Epithelial cell of proximal tubule (primary cell): ENCODE results near the gene ELF2. TPM values are rescaled to one million over a fixed set of nuclear protein-coding genes. Genes with fewer than 3 reads are reported as not detected.

Experiments
- DNase-seq: peaks from one replicate; pipeline ENCODE4 v3.0.0-alpha.2; 2011; ENCODE audit warnings: low read depth
- H3K4me3 ChIP-seq: 2 replicates; pipeline ENCODE4 v1.5.1; 2011; ENCODE audit warnings: low read depth, mild to moderate bottlenecking, low read length
- CTCF ChIP-seq: conservative IDR thresholded peaks from 2 replicates; pipeline ENCODE4 v1.5.1; 2012; ENCODE audit warnings: low read depth, mild to moderate bottlenecking, low read length
- total RNA-seq: library from RNA; depleted of rRNA; stranded (reverse); fragments of >200 nt; gene quantifications from 2 replicates; pipeline ENCODE4 v1.2.3, GENCODE V29; 2015

ELF2 gene
- total RNA-seq, 1 donor from 2014 or later: 24.1 TPM

- DNase-seq: no peak
- no peak for TF ChIP-seq CTCF
- H3K4me3 ChIP-seq: no peak overlapping the region
These were observed 35.9 kb upstream of the ELF2 start for GRCh38 chr4:139212900-139213299.

GRCh38 chr4:139210486-139210885 is 33.5 kb upstream of the ELF2 start:
- TF ChIP-seq CTCF: no peak
- DNase-seq: no peak
- no peak overlapping the region for H3K4me3 ChIP-seq

GRCh38 chr4:139209470-139210063 is 32.5 kb upstream of the ELF2 start:
- TF ChIP-seq CTCF: no peak
- no peak for DNase-seq
- no peak overlapping the region for H3K4me3 ChIP-seq

- no peak for TF ChIP-seq CTCF
- DNase-seq: no peak
- H3K4me3 ChIP-seq: no peak overlapping the region
These were observed 31.5 kb upstream of the ELF2 start for GRCh38 chr4:139208404-139208945.

GRCh38 chr4:139207873-139208403 is 30.9 kb upstream of the ELF2 start:
- H3K4me3 ChIP-seq: no peak overlapping the region
- no peak for DNase-seq
- TF ChIP-seq CTCF: no peak

- no peak for TF ChIP-seq CTCF
- H3K4me3 ChIP-seq: no peak overlapping the region
- no peak for DNase-seq
These were observed 30.2 kb upstream of the ELF2 start for GRCh38 chr4:139207247-139207646.

- no peak overlapping the region for H3K4me3 ChIP-seq
- DNase-seq: no peak
- TF ChIP-seq CTCF: no peak
These were observed 26.0 kb upstream of the ELF2 start for GRCh38 chr4:139202991-139203390.
